ENCODE data around the gene BCL2A1. TPM values are rescaled to one million over a fixed set of nuclear protein-coding genes. Genes with fewer than 3 reads are reported as not detected.
"Not testable (repeated sequence)": the region's sequence is repeated elsewhere in the genome, so short reads cannot be mapped to it uniquely, and the experiment has no call there.

The BCL2A1 gene
- total RNA-seq, 2 donors from 2014 or later, result 7.5 TPM; not detected in 1

DNA sequence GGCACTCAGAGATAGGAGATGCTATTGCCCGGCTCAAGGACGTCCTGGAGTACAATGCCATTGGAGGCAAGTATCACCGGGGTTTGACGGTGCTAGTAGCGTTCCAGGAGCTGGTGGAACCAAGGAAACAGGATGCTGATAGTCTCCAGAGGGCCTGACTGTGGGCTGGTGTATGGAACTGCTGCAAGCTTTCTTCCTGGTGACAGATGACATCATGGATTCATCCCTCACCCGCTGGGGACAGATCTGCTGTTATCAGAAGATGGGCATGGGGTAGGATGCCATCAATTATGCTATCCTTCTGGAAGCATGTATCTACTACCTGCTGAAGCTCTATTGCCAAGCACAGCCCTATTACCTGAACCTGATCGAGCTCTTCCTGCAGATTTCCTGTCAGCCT lies 26.4 kb downstream of the BCL2A1 start:
- no peak for ATAC-seq (ENCODE audit: insufficient number of reproducible peaks, low FRiP score, low read depth)
- Histone ChIP-seq H3K27me3 (replicated peaks; ENCODE audit: insufficient read depth) (no peaks in the 10 kb centered on the region), H3K36me3 (no peaks in the 10 kb centered on the region), H3K9me3 (no peaks in the 10 kb centered on the region), H3K4me1 (ENCODE audit: control insufficient read depth in 1 of 2, low read depth in 2 of 2) (no peaks in the 10 kb centered on the region), H3K4me3 (no peak overlapping the region), H3K27ac (no peak overlapping the region)
- no peak for DNase-seq (ENCODE audit: low spot score)
- TF ChIP-seq, protein P1, sequence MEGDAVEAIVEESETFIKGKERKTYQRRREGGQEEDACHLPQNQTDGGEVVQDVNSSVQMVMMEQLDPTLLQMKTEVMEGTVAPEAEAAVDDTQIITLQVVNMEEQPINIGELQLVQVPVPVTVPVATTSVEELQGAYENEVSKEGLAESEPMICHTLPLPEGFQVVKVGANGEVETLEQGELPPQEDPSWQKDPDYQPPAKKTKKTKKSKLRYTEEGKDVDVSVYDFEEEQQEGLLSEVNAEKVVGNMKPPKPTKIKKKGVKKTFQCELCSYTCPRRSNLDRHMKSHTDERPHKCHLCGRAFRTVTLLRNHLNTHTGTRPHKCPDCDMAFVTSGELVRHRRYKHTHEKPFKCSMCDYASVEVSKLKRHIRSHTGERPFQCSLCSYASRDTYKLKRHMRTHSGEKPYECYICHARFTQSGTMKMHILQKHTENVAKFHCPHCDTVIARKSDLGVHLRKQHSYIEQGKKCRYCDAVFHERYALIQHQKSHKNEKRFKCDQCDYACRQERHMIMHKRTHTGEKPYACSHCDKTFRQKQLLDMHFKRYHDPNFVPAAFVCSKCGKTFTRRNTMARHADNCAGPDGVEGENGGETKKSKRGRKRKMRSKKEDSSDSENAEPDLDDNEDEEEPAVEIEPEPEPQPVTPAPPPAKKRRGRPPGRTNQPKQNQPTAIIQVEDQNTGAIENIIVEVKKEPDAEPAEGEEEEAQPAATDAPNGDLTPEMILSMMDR (IDR thresholded peaks at IDR 0.05), result no peak

- DNase-seq (ENCODE audit: low spot score), result no peak
- no peak overlapping the region for H3K27ac ChIP-seq
- H3K36me3 ChIP-seq, result no peaks in the 10 kb centered on the region
- no peaks in the 10 kb centered on the region for H3K4me1 ChIP-seq (ENCODE audit: control insufficient read depth in 1 of 2, low read depth in 2 of 2)
- TF ChIP-seq, protein P1 (IDR thresholded peaks at IDR 0.05), result no peak
- H3K9me3 ChIP-seq, result no peaks in the 10 kb centered on the region
- H3K27me3 ChIP-seq (replicated peaks; ENCODE audit: insufficient read depth), result no peaks in the 10 kb centered on the region
- ATAC-seq (ENCODE audit: insufficient number of reproducible peaks, low FRiP score, low read depth), result no peak
- no peak overlapping the region for H3K4me3 ChIP-seq
Measured at GRCh38 chr15:79943820-79944219, 27.2 kb downstream of the BCL2A1 start.

- Histone ChIP-seq H3K9me3 (no peaks in the 10 kb centered on the region), H3K36me3 (no peaks in the 10 kb centered on the region), H3K4me3 (no peak overlapping the region), H3K27me3 (replicated peaks; ENCODE audit: insufficient read depth) (no peaks in the 10 kb centered on the region), H3K4me1 (ENCODE audit: control insufficient read depth in 1 of 2, low read depth in 2 of 2) (no peaks in the 10 kb centered on the region), H3K27ac (no peak overlapping the region)
- ATAC-seq (ENCODE audit: insufficient number of reproducible peaks, low FRiP score, low read depth) (no peak), DNase-seq (ENCODE audit: low spot score) (no peak)
- TF ChIP-seq, protein P1 (IDR thresholded peaks at IDR 0.05), result no peak
Measured at GRCh38 chr15:79942741-79943481, 28.1 kb downstream of the BCL2A1 start.

GRCh38 chr15:79939399-79939798 lies 31.6 kb downstream of the BCL2A1 start:
- TF ChIP-seq, protein P1 (IDR thresholded peaks at IDR 0.05), result no peak
- no peak for ATAC-seq (ENCODE audit: insufficient number of reproducible peaks, low FRiP score, low read depth)

DNA sequence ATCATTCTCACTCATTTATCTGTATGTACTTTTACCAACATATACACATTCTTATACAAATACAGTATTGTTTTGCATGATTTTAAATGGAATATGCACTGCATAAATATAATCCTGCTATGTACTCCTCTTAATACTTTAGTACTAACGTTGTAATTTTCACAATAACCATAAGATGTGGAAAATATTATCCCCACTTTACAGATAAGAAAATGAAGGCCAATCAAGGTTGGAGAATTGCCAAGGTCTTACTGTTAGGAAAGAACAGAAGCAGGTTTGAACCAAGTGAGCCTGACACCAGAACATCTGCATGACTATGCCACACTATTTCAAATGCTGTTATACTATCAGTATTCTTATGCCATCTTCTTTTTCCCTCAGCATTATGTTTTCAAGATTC lies 32.9 kb downstream of the BCL2A1 start:
- Histone ChIP-seq H3K36me3 (no peaks in the 10 kb centered on the region), H3K4me3 (no peak overlapping the region), H3K27me3 (replicated peaks; ENCODE audit: insufficient read depth) (no peaks in the 10 kb centered on the region), H3K4me1 (ENCODE audit: control insufficient read depth in 1 of 2, low read depth in 2 of 2) (no peaks in the 10 kb centered on the region), H3K9me3 (no peaks in the 10 kb centered on the region), H3K27ac (no peak overlapping the region)
- TF ChIP-seq, protein P1 (IDR thresholded peaks at IDR 0.05), result no peak
- DNase-seq (ENCODE audit: low spot score), result no peak
- ATAC-seq (ENCODE audit: insufficient number of reproducible peaks, low FRiP score, low read depth), result no peak

More at GRCh38 chr15:79939399-79939798, 31.6 kb downstream of the BCL2A1 start:
- H3K27ac ChIP-seq, result no peak overlapping the region
- H3K36me3 ChIP-seq, result no peaks in the 10 kb centered on the region
- H3K4me1 ChIP-seq (ENCODE audit: control insufficient read depth in 1 of 2, low read depth in 2 of 2), result no peaks in the 10 kb centered on the region
- H3K9me3 ChIP-seq, result no peaks in the 10 kb centered on the region
- no peaks in the 10 kb centered on the region for H3K27me3 ChIP-seq (replicated peaks; ENCODE audit: insufficient read depth)
- no peak for DNase-seq (ENCODE audit: low spot score)
- H3K4me3 ChIP-seq, result no peak overlapping the region

- H3K27ac ChIP-seq; H3K36me3 ChIP-seq; H3K4me1 ChIP-seq (ENCODE audit: control insufficient read depth in 1 of 2, low read depth in 2 of 2); H3K4me3 ChIP-seq; DNase-seq (ENCODE audit: low spot score); H3K27me3 ChIP-seq (replicated peaks; ENCODE audit: insufficient read depth); ATAC-seq (ENCODE audit: insufficient number of reproducible peaks, low FRiP score, low read depth); H3K9me3 ChIP-seq: not testable (repeated sequence)
Measured at GRCh38 chr15:79935556-79936201, 35.3 kb downstream of the BCL2A1 start.
